HG03354 (cell line): ENCODE data around the gene BDH1.
A peak's percentile ranks its signal among the peaks of the same experiment; 100 is the strongest.

Experiments
- ATAC-seq: cut with Tn5 transposase; IDR thresholded peaks from one replicate; pipeline ENCODE4 v1.9.1; 2021; ENCODE audit warnings: mild to moderate bottlenecking; ENCODE audit not compliant: unreplicated experiment, poor library complexity, severe bottlenecking

Gene BDH1

GRCh38 chr3:197508924-197509775, 46.6 kb downstream of the BDH1 start:
- ATAC-seq: no peak

- ATAC-seq: no peak
Measured at GRCh38 chr3:197508461-197508860, 47.3 kb downstream of the BDH1 start.

- no peak for ATAC-seq
Measured at GRCh38 chr3:197508051-197508451, 47.7 kb downstream of the BDH1 start.

- no peak for ATAC-seq
Measured at GRCh38 chr3:197507541-197507940, 48.2 kb downstream of the BDH1 start.

- ATAC-seq: no peak
Measured at GRCh38 chr3:197507081-197507480, 48.7 kb downstream of the BDH1 start.

GRCh38 chr3:197505796-197506548, 49.8 kb downstream of the BDH1 start:
- no peak for ATAC-seq

- no peak for ATAC-seq
Measured at GRCh38 chr3:197504641-197505121, 51.1 kb downstream of the BDH1 start.

GRCh38 chr3:197504229-197504628, 51.5 kb downstream of the BDH1 start:
- no peak for ATAC-seq

GRCh38 chr3:197503652-197504051, 52.1 kb downstream of the BDH1 start:
- ATAC-seq: no peak

- ATAC-seq: peak; percentile 79
Measured at GRCh38 chr3:197501879-197502620, 53.7 kb downstream of the BDH1 start.

GRCh38 chr3:197501496-197501878, 54.3 kb downstream of the BDH1 start:
- ATAC-seq: peak; percentile 30

- no peak for ATAC-seq
Measured at GRCh38 chr3:197500812-197501211, 55.0 kb downstream of the BDH1 start.

- ATAC-seq: no peak
Measured at GRCh38 chr3:197499427-197499826, 56.3 kb downstream of the BDH1 start.

GRCh38 chr3:197498499-197499241, 57.1 kb downstream of the BDH1 start:
- ATAC-seq: no peak

GRCh38 chr3:197496746-197497125, 59.0 kb downstream of the BDH1 start:
- ATAC-seq: no peak

- no peak for ATAC-seq
Measured at GRCh38 chr3:197495999-197496745, 59.6 kb downstream of the BDH1 start.

- ATAC-seq: no peak
Measured at GRCh38 chr3:197495499-197495898, 60.3 kb downstream of the BDH1 start.

- no peak for ATAC-seq
Measured at GRCh38 chr3:197495059-197495455, 60.7 kb downstream of the BDH1 start.
